ENCODE measurements around the gene PHLDA1.
"Not testable (repeated sequence)": the region's sequence is repeated elsewhere in the genome, so short reads cannot be mapped to it uniquely, and the experiment has no call there.

DNA sequence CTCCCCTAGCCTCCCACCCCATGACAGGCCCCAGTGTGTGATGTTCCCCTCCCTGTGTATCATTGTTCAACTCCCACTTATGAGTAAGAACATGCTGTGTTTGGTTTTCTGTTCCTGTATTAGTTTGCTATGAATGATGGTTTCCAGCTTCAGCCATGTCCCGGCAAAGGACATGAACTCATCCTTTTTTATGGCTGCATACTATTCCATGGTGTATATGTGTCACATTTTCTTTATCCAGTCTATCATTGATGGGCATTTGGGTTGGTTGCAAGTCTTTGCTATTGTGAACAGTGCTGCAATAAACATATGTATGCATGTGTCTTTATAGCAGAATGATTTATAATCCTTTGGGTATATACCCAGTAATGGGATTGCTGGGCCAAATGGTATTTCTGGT is 43.9 kb downstream of the PHLDA1 start:
- not testable (repeated sequence) for TF ChIP-seq EZH2 (IDR thresholded peaks at IDR 0.05; ENCODE audit: borderline replicate concordance, low read length)
- TF ChIP-seq, protein P1, sequence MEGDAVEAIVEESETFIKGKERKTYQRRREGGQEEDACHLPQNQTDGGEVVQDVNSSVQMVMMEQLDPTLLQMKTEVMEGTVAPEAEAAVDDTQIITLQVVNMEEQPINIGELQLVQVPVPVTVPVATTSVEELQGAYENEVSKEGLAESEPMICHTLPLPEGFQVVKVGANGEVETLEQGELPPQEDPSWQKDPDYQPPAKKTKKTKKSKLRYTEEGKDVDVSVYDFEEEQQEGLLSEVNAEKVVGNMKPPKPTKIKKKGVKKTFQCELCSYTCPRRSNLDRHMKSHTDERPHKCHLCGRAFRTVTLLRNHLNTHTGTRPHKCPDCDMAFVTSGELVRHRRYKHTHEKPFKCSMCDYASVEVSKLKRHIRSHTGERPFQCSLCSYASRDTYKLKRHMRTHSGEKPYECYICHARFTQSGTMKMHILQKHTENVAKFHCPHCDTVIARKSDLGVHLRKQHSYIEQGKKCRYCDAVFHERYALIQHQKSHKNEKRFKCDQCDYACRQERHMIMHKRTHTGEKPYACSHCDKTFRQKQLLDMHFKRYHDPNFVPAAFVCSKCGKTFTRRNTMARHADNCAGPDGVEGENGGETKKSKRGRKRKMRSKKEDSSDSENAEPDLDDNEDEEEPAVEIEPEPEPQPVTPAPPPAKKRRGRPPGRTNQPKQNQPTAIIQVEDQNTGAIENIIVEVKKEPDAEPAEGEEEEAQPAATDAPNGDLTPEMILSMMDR (IDR thresholded peaks at IDR 0.05; ENCODE audit: low read length) = not testable (repeated sequence)

Data from OCI-LY1 (cell line).